Ammon's horn (tissue), 1 donor: ENCODE measurements around the gene TAF1A.

Experiments used
- DNase-seq: peaks from one replicate; pipeline ENCODE4 v3.0.0-alpha.2; 2016; ENCODE audit warnings: low spot score

Gene TAF1A

GRCh38 chr1:222535455-222535854, 54.3 kb downstream of the TAF1A start:
- DNase-seq = no peak

DNA sequence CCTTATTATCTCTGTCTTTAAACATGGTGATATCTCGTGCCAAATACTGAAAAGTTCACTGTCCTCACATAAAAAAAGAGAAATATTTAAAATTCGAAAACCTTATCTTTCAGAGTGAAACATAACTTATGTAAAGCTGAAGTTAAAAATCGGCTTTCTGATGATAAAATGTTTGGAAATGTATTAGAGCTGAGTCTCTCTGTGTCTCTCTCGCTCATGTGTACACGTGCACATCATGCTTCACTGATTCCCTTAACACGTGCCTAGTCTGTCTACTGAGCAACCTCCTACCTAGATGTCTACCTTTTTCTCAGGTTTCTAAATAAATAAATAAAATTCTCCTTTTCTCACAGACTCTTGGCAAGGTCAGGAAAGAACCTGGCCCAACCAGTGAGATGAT, 58.9 kb downstream of the TAF1A start:
- DNase-seq = no peak

- no peak for DNase-seq
These were observed 59.8 kb downstream of the TAF1A start for GRCh38 chr1:222529916-222530315.

DNA sequence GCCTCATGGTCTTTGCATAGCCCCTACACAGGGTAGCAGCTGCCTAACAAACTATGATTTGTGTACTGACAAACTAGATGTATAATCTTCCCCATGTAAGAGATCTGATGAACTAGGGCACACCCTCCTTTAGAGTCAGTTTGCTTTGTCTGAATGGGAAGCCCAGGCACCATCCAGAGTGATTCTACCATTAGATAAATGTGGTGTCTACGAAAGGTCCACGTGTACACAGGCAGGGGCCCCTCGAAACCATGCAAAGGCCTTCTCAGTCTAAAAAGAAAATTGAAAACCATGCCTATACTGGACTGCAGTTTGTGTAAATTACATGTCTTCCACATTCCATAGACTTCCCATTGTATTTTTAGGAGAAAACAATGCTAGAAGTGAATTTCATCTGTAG, 60.6 kb downstream of the TAF1A start:
- DNase-seq = no peak

DNA sequence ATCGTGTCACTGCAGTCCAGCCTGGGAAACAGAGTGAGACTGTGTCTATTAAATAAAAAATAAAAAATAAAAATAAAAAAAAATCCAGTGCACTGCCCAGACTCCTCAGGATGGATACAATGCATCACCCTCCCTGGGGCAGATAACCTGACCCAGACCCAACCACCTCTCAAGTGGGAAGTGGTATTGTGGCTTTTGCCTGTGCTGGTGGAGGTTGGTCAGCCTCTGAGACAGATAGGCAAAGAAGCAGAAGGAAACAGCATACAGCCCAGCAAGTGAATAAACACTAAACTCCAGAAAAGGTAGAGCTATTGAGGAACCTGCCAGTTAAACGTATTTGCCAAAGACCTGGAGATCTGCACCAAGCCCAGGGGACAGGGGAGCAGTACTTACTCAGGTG, 63.8 kb downstream of the TAF1A start:
- DNase-seq = no peak

- peak; percentile 27 for DNase-seq
These were observed 65.9 kb downstream of the TAF1A start for GRCh38 chr1:222523852-222524251.

DNA sequence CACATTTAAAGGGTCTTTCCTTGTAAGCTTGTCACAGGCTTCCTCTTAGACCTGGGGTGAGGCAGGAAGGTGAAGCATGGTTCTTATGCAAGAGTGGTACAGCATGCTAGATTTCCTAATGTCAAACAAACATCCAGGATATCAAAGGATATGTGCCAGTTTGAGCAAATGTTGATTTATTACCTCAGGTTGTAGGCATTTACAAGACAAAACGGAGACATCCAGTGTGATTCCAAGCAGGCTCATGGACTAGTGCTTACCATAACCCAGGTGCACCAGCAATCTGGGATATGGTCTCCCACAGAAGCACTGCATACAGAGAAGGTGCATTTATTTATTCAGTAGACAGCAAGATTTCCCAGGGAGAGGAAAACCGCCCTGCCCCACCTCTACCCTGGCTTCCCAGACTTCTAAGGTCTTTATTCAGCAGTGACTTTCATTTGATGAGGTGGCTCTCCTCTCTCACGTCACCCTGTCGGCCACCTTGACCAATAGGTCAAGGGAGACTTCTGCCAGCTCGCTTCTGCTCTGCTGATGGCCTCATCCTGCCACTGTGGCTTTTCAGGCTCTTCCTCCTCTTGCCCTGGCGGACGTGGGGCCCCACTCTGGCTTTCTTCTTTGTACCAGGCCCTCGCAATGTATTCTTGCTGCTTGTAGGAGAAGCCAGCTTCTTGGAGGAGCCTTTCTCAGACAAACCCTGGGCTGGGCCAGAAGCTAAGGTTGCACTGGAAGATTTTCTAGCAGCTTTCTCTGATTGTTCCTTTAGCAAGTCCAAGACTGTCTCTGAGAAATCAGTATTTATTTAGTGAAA, 67.4 kb downstream of the TAF1A start:
- DNase-seq = no peak

DNA sequence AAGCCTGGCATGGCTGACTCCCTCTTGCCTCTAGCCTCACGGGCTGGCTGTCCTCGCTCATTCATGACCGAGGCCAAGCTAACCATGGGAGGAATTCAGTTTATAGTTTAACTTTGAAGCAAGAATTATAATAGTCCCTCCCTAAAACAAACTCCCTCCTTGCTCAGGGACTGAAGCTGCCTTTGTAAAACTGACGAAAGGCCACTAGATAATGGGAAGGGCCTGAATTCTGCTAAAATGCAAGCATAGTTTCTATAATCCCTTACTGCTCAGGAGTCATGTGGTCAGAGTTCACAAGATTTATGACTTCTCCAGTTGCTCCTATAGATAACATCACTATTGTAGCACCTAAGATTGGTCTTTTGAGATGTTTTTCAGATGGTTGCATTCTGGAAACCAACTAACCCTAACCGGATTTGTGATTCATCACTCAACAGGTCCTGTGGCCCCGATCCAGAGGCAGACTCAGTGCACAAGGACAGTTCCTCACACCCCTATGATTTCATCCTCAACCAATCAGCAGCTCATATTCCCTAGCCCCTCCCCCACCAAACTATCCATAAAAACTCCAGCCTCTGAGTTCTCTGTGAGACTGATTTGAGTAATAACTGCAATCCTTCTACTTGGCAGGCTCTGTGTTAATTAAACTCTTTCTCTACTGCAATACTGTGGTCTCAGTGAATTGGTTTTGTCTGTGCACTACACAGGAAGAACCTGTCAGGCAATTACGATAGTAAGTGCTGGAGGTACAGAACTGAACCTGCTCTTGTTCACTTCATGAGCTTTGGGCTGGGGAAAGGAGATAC, 68.2 kb downstream of the TAF1A start:
- DNase-seq = no peak
